PC-3 (cell line): Measurements from ENCODE around the gene LYVE1. TPM values are rescaled to one million over a fixed set of nuclear protein-coding genes. Genes with fewer than 3 reads are reported as not detected.

Source experiments
- ATAC-seq: fragments of 200-7000 bp; cut with Tn5 transposase; 2 replicates; pipeline ENCODE4 v1.9.1; 2020; ENCODE audit warnings: mild to moderate bottlenecking, moderate library complexity
- BruUV-seq: library from RNA; stranded (reverse); fragments of 400-500 nt; replicated peaks from 2 replicates; lab custom pipeline; 2021; lab: Mats Ljungman, UMichigan
- CTCF ChIA-PET: fragments of 300-600 bp; sonication (Branson Sonifier 250); formaldehyde crosslinking; loops from one replicate; lab custom pipeline; 2022; ENCODE audit warnings: antibody characterized with exemption; lab: Charles Lee
- POLR2A ChIA-PET: fragments of 300-600 bp; sonication (Branson Sonifier 250); formaldehyde crosslinking; loops from one replicate; lab custom pipeline; 2022; ENCODE audit warnings: antibody characterized with exemption; ENCODE audit not compliant: unreplicated experiment; lab: Charles Lee
- DNase-seq: peaks from one replicate; pipeline ENCODE4 v3.0.0-alpha.2; 2015
- H2AFZ ChIP-seq: fragments of 300-600 bp; sonication (generic); 2 replicates; pipeline ENCODE4 v1.6.0; 2016; ENCODE audit warnings: antibody characterized with exemption, low read length
- H3F3A ChIP-seq: fragments of 300-600 bp; sonication (generic); one replicate; pipeline ENCODE4 v1.6.0; 2017; ENCODE audit warnings: antibody characterized with exemption, low read length, control low read depth, mild to moderate bottlenecking; ENCODE audit not compliant: unreplicated experiment
- H3K27ac ChIP-seq: fragments of 300-600 bp; sonication (generic); 2 replicates; pipeline ENCODE4 v1.5.1; 2016; ENCODE audit warnings: mild to moderate bottlenecking, low read length
- H3K27me3 ChIP-seq: fragments of 300-600 bp; sonication (generic); 2 replicates; pipeline ENCODE4 v1.6.1; 2016; ENCODE audit warnings: low read length, mixed read lengths
- H3K36me3 ChIP-seq: fragments of 300-600 bp; sonication (generic); 2 replicates; pipeline ENCODE4 v1.6.1; 2016; ENCODE audit warnings: low read depth, mixed run types, low read length, mixed read lengths
- H3K4me1 ChIP-seq: fragments of 300-600 bp; sonication (generic); 2 replicates; pipeline ENCODE4 v1.5.1; 2016; ENCODE audit warnings: low read length; ENCODE audit not compliant: insufficient read depth
- H3K4me2 ChIP-seq: fragments of 300-600 bp; sonication (generic); 2 replicates; pipeline ENCODE4 v1.6.0; 2016; ENCODE audit warnings: low read length
- H3K4me3 ChIP-seq: fragments of 300-600 bp; sonication (generic); 2 replicates; pipeline ENCODE4 v1.5.1; 2016; ENCODE audit warnings: mild to moderate bottlenecking, low read length, mixed read lengths
- H3K79me2 ChIP-seq: fragments of 300-600 bp; sonication (generic); 2 replicates; pipeline ENCODE4 v1.6.1; 2017; ENCODE audit warnings: low read length, mixed read lengths
- H3K9ac ChIP-seq: fragments of 300-600 bp; sonication (generic); 2 replicates; pipeline ENCODE4 v1.6.0; 2016; ENCODE audit warnings: mild to moderate bottlenecking, low read length
- H3K9me2 ChIP-seq: fragments of 300-600 bp; sonication (generic); replicated peaks from 2 replicates; pipeline ENCODE4 v1.6.1; 2016; ENCODE audit warnings: mixed run types, low read length, mixed read lengths
- H3K9me3 ChIP-seq: fragments of 300-600 bp; sonication (generic); 2 replicates; pipeline ENCODE4 v1.6.1; 2016; ENCODE audit warnings: low read length, mixed read lengths
- H4K20me1 ChIP-seq: fragments of 300-600 bp; sonication (generic); 2 replicates; pipeline ENCODE4 v1.6.1; 2016; ENCODE audit warnings: low read length, mixed read lengths
- EZH2 ChIP-seq: fragments of 300-600 bp; sonication (generic); IDR thresholded peaks from one replicate; pipeline ENCODE4 v1.6.1; 2017; ENCODE audit warnings: antibody characterized with exemption, mild to moderate bottlenecking, low read length; ENCODE audit not compliant: unreplicated experiment
- EZH2phosphoT487 ChIP-seq: fragments of 300-600 bp; sonication (generic); IDR thresholded peaks from 2 replicates; pipeline ENCODE4 v1.6.1; 2018; ENCODE audit warnings: mild to moderate bottlenecking, antibody characterized with exemption, low read length, borderline replicate concordance
- intact Hi-C: fragments of 100-400 bp; cut with micrococcal nuclease; formaldehyde crosslinking; loops from 2 replicates; pipeline ENCODE4 v1.9.0; 2023
- total RNA-seq: library from RNA; depleted of rRNA; stranded (reverse); fragments of >200 nt; gene quantifications from 2 replicates; pipeline ENCODE4 v1.2.3, GENCODE V29; 2014
- TF ChIP-seq, protein P1 (sequence below): fragments of 300-600 bp; sonication (generic); conservative IDR thresholded peaks from 2 replicates; pipeline ENCODE4 v1.5.1; 2017; ENCODE audit warnings: antibody characterized with exemption, low read depth, mild to moderate bottlenecking, low read length

LYVE1 gene
- total RNA-seq, 1 experiment from 2014 or later, result not detected

DNA sequence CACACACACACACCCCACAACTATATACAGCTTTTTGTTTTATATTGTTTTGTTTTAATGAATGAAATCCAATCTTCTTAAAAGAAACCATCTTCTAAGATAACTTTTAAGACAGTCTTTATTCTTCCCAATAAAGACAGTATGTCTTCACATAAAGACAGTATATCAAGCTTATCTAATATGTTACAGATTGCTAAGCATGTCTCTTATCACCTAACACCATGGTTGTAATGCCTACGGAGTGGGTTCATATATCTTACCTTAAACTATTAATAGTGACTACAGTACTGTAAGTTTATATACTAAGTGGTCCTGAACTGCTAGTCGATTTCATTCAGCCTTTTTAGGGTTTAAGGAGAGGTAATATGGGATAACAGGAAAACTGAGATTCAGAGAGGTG, 35.9 kb downstream of the LYVE1 start:
- Histone ChIP-seq H3K27ac (no peak overlapping the region), H3K79me2 (0 out of 2 replicates have a peak, but pooled peaks cover under 1% of the 10 kb centered on the region), H2AFZ (no peak overlapping the region), H3K9me3 (no peaks in the 10 kb centered on the region), H3K4me1 (peaks cover 8% of the 10 kb centered on the region), H3K4me2 (no peak overlapping the region), H4K20me1 (no peaks in the 10 kb centered on the region), H3F3A (no peaks in the 10 kb centered on the region), H3K9me2 (no peaks in the 10 kb centered on the region), H3K9ac (no peak overlapping the region), H3K4me3 (no peak overlapping the region), H3K27me3 (no peaks in the 10 kb centered on the region), H3K36me3 (no peaks in the 10 kb centered on the region)
- TF ChIP-seq, protein P1, sequence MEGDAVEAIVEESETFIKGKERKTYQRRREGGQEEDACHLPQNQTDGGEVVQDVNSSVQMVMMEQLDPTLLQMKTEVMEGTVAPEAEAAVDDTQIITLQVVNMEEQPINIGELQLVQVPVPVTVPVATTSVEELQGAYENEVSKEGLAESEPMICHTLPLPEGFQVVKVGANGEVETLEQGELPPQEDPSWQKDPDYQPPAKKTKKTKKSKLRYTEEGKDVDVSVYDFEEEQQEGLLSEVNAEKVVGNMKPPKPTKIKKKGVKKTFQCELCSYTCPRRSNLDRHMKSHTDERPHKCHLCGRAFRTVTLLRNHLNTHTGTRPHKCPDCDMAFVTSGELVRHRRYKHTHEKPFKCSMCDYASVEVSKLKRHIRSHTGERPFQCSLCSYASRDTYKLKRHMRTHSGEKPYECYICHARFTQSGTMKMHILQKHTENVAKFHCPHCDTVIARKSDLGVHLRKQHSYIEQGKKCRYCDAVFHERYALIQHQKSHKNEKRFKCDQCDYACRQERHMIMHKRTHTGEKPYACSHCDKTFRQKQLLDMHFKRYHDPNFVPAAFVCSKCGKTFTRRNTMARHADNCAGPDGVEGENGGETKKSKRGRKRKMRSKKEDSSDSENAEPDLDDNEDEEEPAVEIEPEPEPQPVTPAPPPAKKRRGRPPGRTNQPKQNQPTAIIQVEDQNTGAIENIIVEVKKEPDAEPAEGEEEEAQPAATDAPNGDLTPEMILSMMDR, result no peak
- no peak for TF ChIP-seq EZH2phosphoT487
- TF ChIP-seq EZH2, result no peak
- BruUV-seq, result no TSS peak
- intact Hi-C loops, result no loop called here
- no peak for ATAC-seq
- CTCF ChIA-PET, result no interaction called here
- POLR2A ChIA-PET, result no interaction called here
- no peak for DNase-seq

DNA sequence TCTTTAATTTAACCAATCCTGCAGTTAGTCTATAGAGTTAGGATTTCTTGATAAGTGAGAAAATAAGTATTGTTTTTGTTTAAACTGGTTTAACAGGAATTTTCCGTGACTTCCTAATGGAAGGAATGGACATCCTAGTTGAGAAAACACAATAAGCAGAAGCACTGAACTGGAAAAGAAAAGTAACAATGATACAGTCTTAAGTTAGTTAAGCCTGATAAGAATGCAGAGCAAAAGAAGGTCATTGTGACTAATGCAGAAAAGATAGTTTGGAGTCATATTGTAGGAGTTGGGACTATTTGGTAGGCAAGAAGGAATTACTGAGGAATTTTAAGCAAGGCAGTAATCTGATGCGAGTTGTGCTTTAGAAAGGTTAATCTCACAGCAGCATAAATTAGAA, 39.2 kb downstream of the LYVE1 start:
- POLR2A ChIA-PET, result no interaction called here
- H3K27me3 ChIP-seq, result no peaks in the 10 kb centered on the region
- H3F3A ChIP-seq, result peaks cover 4% of the 10 kb centered on the region
- H2AFZ ChIP-seq, result no peak overlapping the region
- H3K4me3 ChIP-seq, result no peak overlapping the region
- BruUV-seq, result no TSS peak
- peaks cover 24% of the 10 kb centered on the region for H3K4me1 ChIP-seq
- CTCF ChIA-PET, result no interaction called here
- intact Hi-C loops, result no loop called here
- H3K27ac ChIP-seq, result no peak overlapping the region
- H3K36me3 ChIP-seq, result 0 out of 2 replicates have a peak, but pooled peaks cover 3% of the 10 kb centered on the region
- TF ChIP-seq, protein P1, result no peak
- TF ChIP-seq EZH2phosphoT487 (no peak), EZH2 (no peak)
- no peak overlapping the region for H3K9ac ChIP-seq
- no peaks in the 10 kb centered on the region for H4K20me1 ChIP-seq
- no peaks in the 10 kb centered on the region for H3K9me2 ChIP-seq
- no peaks in the 10 kb centered on the region for H3K9me3 ChIP-seq
- ATAC-seq, result no peak
- no peaks in the 10 kb centered on the region for H3K79me2 ChIP-seq
- no peak for DNase-seq
- H3K4me2 ChIP-seq, result no peak overlapping the region

DNA sequence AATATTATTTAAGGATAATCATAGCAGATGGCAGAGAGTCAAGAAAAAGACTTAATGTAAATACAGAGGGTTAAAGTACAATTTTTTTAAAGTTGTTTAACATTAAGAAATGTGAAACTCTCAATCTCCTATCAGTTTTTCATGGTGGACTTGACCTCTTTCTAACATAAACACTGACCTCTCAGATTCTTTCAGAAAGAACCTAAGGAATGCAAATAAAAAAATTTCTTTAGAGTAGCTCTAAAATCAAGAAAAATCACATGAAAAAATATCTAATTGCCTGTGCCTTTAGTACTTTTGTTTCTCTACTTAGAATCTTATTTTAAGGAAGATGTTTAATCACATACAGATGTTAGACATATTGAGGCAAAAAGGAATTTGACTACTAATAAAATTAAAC, 40.3 kb downstream of the LYVE1 start:
- Histone ChIP-seq H3K4me1 (peaks cover 24% of the 10 kb centered on the region), H3K9ac (no peak overlapping the region), H3K4me3 (no peak overlapping the region), H3K36me3 (peaks cover 3% of the 10 kb centered on the region; the same call in 1 of the 2 replicates), H3K4me2 (no peak overlapping the region), H3K27ac (no peak overlapping the region), H3K9me2 (no peaks in the 10 kb centered on the region), H4K20me1 (no peaks in the 10 kb centered on the region), H3K79me2 (no peaks in the 10 kb centered on the region), H3K9me3 (no peaks in the 10 kb centered on the region), H3K27me3 (no peaks in the 10 kb centered on the region), H2AFZ (no peak overlapping the region), H3F3A (peaks cover 4% of the 10 kb centered on the region)
- POLR2A ChIA-PET, result no interaction called here
- CTCF ChIA-PET, result no interaction called here
- TF ChIP-seq, protein P1, result no peak
- TF ChIP-seq EZH2phosphoT487 (no peak), EZH2 (no peak)
- intact Hi-C loops, result no loop called here
- no TSS peak for BruUV-seq
- ATAC-seq (no peak), DNase-seq (no peak)
